Loucy (cell line): ENCODE measurements around the gene SRSF8.
"Not testable (repeated sequence)": the region's sequence is repeated elsewhere in the genome, so short reads cannot be mapped to it uniquely, and the experiment has no call there.

Source experiments
- H2AFZ ChIP-seq: fragments of 200-600 bp; sonication (generic); 2 replicates; pipeline ENCODE4 v1.6.0; 2016; ENCODE audit warnings: antibody characterized with exemption, mild to moderate bottlenecking, low read length, moderate library complexity
- H3F3A ChIP-seq: fragments of 200-600 bp; 2 replicates; pipeline ENCODE4 v1.6.0; 2016; ENCODE audit warnings: antibody characterized with exemption, low read depth, mild to moderate bottlenecking
- H3K27me3 ChIP-seq: fragments of 200-600 bp; sonication (generic); 2 replicates; pipeline ENCODE4 v1.6.1; 2014; ENCODE audit warnings: low read length, mild to moderate bottlenecking; ENCODE audit not compliant: insufficient read depth, poor library complexity, severe bottlenecking
- H3K36me3 ChIP-seq: fragments of 200-600 bp; sonication (generic); 2 replicates; pipeline ENCODE4 v1.6.1; 2016; ENCODE audit warnings: low read length; ENCODE audit not compliant: insufficient read depth
- H3K4me1 ChIP-seq: fragments of 200-600 bp; sonication (generic); 2 replicates; pipeline ENCODE4 v1.5.1; 2014; ENCODE audit warnings: low read length, mild to moderate bottlenecking; ENCODE audit not compliant: insufficient read depth, poor library complexity, severe bottlenecking
- H3K4me2 ChIP-seq: fragments of 200-600 bp; sonication (generic); 2 replicates; pipeline ENCODE4 v1.6.0; 2014; ENCODE audit warnings: antibody characterized with exemption, low read length, low read depth, mild to moderate bottlenecking; ENCODE audit not compliant: poor library complexity, severe bottlenecking
- H3K4me3 ChIP-seq: fragments of 200-600 bp; sonication (generic); 2 replicates; pipeline ENCODE4 v1.5.1; 2014; ENCODE audit warnings: low read length, mild to moderate bottlenecking, mixed read lengths; ENCODE audit not compliant: poor library complexity, severe bottlenecking
- H3K79me2 ChIP-seq: fragments of 200-600 bp; sonication (generic); 2 replicates; pipeline ENCODE4 v1.6.1; 2014; ENCODE audit warnings: low read length; ENCODE audit not compliant: insufficient read depth
- H3K9ac ChIP-seq: fragments of 200-600 bp; sonication (generic); 2 replicates; pipeline ENCODE4 v1.6.0; 2014; ENCODE audit warnings: mild to moderate bottlenecking, low read depth, low read length, moderate library complexity; ENCODE audit not compliant: poor library complexity, severe bottlenecking
- H3K9me2 ChIP-seq: fragments of 200-600 bp; sonication (generic); replicated peaks from 2 replicates; pipeline ENCODE4 v1.6.1; 2016; ENCODE audit warnings: low read depth, low read length, mixed read lengths
- H3K9me3 ChIP-seq: fragments of 200-600 bp; sonication (generic); 2 replicates; pipeline ENCODE4 v1.6.1; 2014; ENCODE audit warnings: mild to moderate bottlenecking, antibody characterized with exemption, low read length, low read depth; ENCODE audit not compliant: insufficient read depth
- H4K20me1 ChIP-seq: fragments of 200-600 bp; sonication (generic); 2 replicates; pipeline ENCODE4 v1.6.0; 2014; ENCODE audit warnings: antibody characterized with exemption, low read length, mild to moderate bottlenecking; ENCODE audit not compliant: insufficient read depth, poor library complexity, severe bottlenecking
- CTCF ChIP-seq: fragments of 200-600 bp; sonication (generic); conservative IDR thresholded peaks from 2 replicates; pipeline ENCODE4 v1.5.1; 2014; ENCODE audit warnings: mild to moderate bottlenecking, antibody characterized with exemption, low read length
- EZH2phosphoT487 ChIP-seq: fragments of 200-600 bp; IDR thresholded peaks from 2 replicates; pipeline ENCODE4 v1.6.1; 2018; ENCODE audit warnings: antibody characterized with exemption, mild to moderate bottlenecking, moderate library complexity, borderline replicate concordance

Gene SRSF8

GRCh38 chr11:95028357-95028756 is 38.4 kb upstream of the SRSF8 start:
- Histone ChIP-seq H3K9me2 (no peaks in the 10 kb centered on the region), H3K27me3 (no peaks in the 10 kb centered on the region), H3K9ac (no peak overlapping the region), H3K4me3 (no peak overlapping the region), H3K9me3 (no peaks in the 10 kb centered on the region), H3F3A (no peaks in the 10 kb centered on the region), H3K79me2 (no peaks in the 10 kb centered on the region), H3K36me3 (no peaks in the 10 kb centered on the region), H2AFZ (no peak overlapping the region), H4K20me1 (no peaks in the 10 kb centered on the region), H3K4me1 (no peaks in the 10 kb centered on the region), H3K4me2 (no peak overlapping the region)
- TF ChIP-seq CTCF: no peak
- no peak for TF ChIP-seq EZH2phosphoT487

- no peaks in the 10 kb centered on the region for H3K9me2 ChIP-seq
- no peaks in the 10 kb centered on the region for H3K27me3 ChIP-seq
- H3K4me2 ChIP-seq: no peak overlapping the region
- no peaks in the 10 kb centered on the region for H3K4me1 ChIP-seq
- no peaks in the 10 kb centered on the region for H3F3A ChIP-seq
- H2AFZ ChIP-seq: no peak overlapping the region
- TF ChIP-seq CTCF (no peak), EZH2phosphoT487 (no peak)
- H3K79me2 ChIP-seq: no peaks in the 10 kb centered on the region
- no peak overlapping the region for H3K4me3 ChIP-seq
- no peaks in the 10 kb centered on the region for H3K36me3 ChIP-seq
- no peaks in the 10 kb centered on the region for H4K20me1 ChIP-seq
- H3K9me3 ChIP-seq: no peaks in the 10 kb centered on the region
- H3K9ac ChIP-seq: no peak overlapping the region
Observed at GRCh38 chr11:95033051-95033450, 33.7 kb upstream of the SRSF8 start.

DNA sequence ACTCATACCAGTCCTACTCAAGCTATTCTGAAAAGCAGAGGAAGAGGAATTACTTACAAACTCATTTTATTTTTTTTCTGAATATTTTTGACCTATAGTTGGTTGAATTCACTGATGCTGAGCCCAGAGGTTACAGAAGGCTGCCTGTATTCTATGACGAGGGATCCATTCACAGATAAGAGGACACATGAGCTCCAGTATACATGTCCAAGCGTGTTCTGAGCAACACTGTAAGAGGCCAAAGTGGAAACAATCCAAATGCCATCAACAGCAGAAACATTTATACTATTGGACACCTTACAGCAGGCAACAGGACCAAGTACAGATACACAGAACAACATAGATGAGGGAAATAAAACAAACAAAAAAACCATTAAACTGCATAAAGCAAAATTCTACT is 31.4 kb upstream of the SRSF8 start:
- Histone ChIP-seq H3K9me2 (no peaks in the 10 kb centered on the region), H3K4me3 (no peak overlapping the region), H3K79me2 (no peaks in the 10 kb centered on the region), H3K27me3 (no peaks in the 10 kb centered on the region), H2AFZ (no peak overlapping the region), H3F3A (no peaks in the 10 kb centered on the region), H3K9me3 (no peaks in the 10 kb centered on the region), H3K4me2 (no peak overlapping the region), H3K4me1 (no peaks in the 10 kb centered on the region), H3K36me3 (no peaks in the 10 kb centered on the region), H3K9ac (no peak overlapping the region), H4K20me1 (no peaks in the 10 kb centered on the region)
- TF ChIP-seq EZH2phosphoT487: no peak
- TF ChIP-seq CTCF: no peak

DNA sequence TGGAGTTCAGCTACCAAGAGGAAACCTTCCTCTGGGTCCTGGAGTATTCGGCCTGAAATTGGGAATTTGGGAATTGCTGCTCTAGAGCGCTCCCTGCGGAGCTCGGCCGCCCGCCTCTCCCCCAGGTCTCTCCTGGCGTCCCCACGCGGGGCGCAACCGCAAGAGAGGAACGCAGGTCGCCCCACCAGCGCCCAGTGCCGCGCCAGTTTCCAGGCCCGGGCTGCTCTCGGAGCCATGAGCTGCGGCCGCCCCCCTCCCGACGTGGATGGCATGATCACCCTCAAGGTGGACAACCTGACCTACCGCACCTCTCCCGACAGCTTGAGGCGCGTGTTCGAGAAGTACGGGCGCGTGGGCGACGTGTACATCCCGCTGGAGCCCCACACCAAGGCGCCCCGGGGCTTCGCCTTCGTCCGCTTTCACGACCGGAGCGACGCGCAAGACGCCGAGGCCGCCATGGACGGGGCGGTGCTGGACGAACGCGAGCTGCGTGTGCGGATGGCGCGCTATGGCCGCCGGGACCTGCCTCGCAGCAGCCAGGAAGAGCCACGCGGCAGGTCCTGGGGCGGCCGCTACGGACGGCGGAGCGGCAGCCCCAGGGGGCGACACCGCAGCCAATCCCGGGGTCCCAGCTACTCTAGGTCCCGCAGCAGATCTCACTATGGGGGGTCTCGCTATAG is 29.2 kb upstream of the SRSF8 start:
- not testable (repeated sequence) for H4K20me1 ChIP-seq, H3F3A ChIP-seq, H3K36me3 ChIP-seq, H3K9me3 ChIP-seq, H3K4me2 ChIP-seq, H3K9me2 ChIP-seq, H3K9ac ChIP-seq, H3K4me1 ChIP-seq, H3K79me2 ChIP-seq, H3K27me3 ChIP-seq, H2AFZ ChIP-seq, H3K4me3 ChIP-seq
